ENCODE results near the gene ZFHX3.
"Not testable (repeated sequence)": the region's sequence is repeated elsewhere in the genome, so short reads cannot be mapped to it uniquely, and the experiment has no call there.

The ZFHX3 gene

DNA sequence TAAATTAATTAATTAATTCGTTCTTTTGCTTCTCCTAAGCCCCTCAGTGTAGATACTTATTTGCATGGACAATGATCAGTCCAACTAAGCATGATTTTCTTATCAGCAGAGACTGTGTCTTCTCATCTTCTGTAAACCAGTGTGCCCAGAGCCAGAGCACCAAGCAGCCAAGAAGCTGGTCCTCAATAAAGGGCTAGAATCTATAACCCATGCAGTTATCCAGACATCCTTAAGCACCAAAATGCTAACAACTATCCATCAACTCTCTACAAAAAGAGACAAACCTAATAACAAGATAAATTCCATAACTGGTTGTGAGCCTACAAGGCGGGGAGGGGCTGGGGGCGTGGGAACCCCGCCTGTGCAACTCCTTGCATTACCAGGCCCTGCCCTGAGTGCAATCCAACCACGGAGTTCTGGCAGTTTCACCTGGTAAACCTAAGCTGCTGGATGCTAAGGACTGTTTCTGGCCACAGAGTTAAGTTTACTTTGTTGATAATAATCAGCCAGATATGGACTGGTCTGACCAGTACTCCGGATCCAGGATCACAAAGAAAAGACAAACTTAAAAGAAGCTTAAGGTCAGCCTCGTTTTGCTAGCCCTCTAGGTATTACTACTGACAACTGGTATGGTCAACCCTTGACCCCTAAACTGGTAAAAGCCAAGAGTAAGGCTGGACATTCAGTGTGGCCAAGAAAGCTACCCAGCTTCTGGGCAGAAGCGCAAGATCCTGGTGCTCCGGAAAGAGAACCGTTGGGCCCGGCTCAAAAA, 51.5 kb downstream of the ZFHX3 start:
- DNase-seq (ENCODE audit: low read depth in 3 of 3): no peak

- not testable (repeated sequence) for DNase-seq (ENCODE audit: low read depth in 3 of 3)
Observed at GRCh38 chr16:72995882-72996270, 52.1 kb downstream of the ZFHX3 start.

DNA sequence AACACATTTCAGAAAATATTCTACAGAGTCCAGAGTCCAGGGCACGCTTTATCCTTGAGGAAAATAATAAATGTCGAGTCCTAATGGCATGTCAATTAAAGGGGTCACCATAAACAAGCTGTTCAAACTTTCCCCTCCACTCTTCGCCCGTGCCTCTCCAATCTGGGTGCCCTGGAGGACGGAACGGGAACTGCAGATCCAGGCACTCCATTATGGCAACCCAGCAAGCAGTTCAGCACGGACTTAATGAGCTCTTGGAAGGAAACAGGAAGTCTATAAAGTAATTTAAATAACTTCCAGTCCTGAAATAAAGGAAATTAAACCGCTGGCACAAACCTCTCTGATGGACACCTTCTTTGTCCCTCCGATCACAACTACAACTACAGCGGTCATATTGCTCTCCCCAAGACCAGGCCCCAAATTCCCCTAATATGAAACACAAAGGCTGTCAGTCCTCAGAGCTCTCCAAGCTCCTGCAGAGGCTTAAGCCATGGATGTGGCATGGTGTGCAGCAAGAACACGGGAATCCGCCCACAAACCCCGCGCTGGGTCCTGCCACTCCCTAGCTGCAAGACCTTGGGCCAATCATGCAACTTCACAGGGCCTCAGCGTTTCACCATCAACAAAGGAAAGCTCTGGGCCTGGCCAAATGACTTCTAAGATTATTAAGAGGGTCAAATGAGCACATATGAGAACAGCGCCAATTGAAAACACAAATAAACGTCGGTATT, 52.6 kb downstream of the ZFHX3 start:
- DNase-seq (ENCODE audit: low read depth in 3 of 3): no peak

- no peak for DNase-seq (ENCODE audit: low read depth in 3 of 3)
Observed at GRCh38 chr16:72992142-72992601, 55.8 kb downstream of the ZFHX3 start.

DNA sequence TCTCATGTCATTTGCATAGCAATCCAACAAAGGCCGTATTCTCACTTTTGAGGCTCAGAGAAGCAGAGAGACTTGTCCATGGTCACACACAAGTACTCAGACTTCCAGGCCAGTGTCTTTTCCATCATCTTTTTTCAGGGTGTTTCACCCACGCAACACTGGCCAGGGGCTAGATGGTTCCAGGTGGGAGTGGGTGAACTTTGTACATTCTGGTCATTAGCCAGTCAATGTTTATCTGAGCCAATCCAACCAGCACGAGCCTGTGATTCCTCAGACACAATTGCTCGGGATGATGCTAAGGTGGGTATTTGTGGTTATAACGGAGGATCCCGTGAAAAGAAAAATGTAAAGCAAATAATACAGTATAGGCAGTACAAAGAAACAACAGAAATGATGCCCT, 56.3 kb downstream of the ZFHX3 start:
- DNase-seq (ENCODE audit: low read depth in 3 of 3): no peak

GRCh38 chr16:72991211-72991610, 56.7 kb downstream of the ZFHX3 start:
- no peak for DNase-seq (ENCODE audit: low read depth in 3 of 3)

DNA sequence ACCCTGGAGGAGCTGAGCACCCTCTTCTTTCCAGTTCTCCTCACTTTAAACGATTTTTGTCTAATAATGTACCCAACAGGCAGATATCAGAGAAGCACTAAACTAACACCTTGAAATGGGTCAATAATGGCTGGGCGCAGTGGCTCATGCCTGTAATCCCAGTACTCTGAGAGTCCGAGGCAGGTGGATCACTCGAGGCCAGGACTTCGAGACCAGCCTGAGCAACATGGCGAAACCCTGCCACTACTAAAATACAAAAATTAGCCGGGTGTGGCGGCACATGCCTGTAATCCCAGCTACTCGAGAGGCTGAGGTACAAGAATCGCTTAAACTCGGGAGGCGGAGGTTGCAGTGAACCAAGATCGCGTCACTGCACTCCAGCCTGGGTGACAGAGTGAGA, 57.4 kb downstream of the ZFHX3 start:
- no peak for DNase-seq (ENCODE audit: low read depth in 3 of 3)

DNA sequence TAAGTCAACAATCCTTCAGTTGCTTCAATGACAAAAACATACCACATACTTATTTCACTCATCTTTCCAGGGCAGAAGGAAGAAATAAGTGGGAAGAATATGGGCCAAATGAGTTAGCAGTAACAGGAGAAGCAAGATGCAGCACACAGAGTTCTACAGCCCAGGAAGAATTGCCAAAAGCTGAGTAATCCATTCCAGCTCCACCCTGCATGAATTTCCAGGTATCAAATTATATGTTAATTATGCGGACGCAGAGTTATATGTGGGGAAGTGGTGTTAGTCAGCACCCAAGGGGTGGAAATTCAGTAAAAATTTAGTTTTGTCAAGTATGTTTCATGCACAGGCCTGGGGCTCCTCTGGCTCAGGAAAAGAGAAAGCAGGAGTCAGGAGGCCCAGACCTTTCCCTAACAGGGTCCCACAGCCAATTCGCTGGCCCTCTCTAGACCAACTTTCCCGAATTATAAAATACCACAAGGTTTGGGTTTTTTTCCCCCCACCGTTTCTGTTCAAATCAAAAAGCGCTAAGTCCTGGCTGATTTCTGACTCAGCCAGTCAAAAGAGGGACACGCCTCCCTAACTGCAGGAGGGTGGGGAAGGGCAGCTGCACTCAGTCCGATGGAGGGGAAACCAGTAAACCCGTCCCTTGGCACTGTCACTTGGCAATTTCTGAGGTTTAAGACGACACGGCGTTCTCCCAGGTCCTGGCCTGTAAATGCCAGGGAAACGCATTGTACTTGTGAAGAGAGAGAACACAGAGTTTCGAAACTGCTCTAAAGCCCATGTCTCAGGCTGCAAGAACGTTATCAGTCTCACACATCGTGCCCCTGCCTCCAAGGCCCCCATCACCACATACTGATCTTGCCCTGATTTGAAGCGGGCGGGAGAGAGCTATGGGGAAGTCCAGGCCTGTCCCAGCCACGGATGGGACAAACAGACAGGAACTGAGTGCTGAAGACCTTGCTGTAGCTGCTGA, 58.1 kb downstream of the ZFHX3 start:
- no peak for DNase-seq (ENCODE audit: low read depth in 3 of 3)

DNA sequence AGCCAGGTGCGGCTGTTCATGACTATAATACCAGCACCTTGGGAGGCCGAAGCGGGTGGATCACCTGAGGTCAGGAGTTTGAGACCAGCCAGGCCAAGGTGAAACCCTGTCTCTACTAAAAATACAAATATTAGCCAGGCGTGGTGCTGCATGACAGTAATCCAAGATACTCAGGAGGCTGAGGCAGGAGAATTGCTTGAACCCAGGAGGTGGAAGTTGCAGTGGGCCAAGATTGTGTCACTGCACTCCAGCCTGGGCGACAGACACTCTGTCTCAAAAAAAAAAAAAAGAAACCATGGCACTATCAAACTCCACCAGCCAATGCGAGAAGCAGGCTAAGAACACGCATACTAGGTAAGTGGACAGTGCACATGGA, 58.7 kb downstream of the ZFHX3 start:
- DNase-seq (ENCODE audit: low read depth in 3 of 3): not testable (repeated sequence)

- no peak for DNase-seq (ENCODE audit: low read depth in 3 of 3)
Observed at GRCh38 chr16:72988569-72988968, 59.4 kb downstream of the ZFHX3 start.

DNA sequence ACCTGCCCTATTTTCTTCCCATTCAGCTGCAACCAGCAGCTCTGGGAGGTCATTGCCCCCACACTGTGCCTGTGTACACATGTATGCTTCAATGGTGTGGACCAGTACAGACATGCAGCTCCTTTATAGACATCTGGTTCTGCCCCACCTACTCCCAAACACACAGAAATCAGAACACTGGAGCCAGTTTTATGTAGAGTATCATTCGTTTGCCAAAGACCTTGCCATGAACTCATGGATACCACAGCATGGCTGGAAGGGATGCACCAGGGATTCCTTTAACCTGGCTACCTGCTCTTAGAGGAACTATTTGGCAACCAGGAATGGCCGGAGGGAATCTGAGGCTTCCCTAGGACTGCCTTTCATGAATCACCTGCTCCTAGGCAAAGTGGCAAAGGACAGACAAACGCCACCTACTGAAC, 60.4 kb downstream of the ZFHX3 start:
- DNase-seq (ENCODE audit: low read depth in 3 of 3): no peak

DNA sequence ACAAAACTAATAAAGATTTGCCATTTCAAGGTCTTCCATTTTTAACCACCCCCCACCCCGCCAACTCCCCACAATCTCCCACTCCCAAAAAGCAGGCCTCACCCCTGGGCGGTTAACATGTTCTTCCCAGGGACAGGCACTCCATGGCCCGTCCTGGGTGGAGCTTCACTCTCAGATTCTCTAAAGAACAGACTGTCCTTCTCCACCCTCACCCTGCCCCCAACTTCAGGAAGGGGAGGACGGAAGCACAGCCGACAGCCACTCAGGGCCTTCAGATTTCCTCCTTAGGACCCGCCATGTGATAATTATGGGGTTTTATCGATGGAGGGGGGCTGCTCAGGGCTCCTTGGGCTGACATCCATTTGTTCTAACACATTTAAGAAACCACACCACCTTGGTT, 61.9 kb downstream of the ZFHX3 start:
- no peak for DNase-seq (ENCODE audit: low read depth in 3 of 3)

DNA sequence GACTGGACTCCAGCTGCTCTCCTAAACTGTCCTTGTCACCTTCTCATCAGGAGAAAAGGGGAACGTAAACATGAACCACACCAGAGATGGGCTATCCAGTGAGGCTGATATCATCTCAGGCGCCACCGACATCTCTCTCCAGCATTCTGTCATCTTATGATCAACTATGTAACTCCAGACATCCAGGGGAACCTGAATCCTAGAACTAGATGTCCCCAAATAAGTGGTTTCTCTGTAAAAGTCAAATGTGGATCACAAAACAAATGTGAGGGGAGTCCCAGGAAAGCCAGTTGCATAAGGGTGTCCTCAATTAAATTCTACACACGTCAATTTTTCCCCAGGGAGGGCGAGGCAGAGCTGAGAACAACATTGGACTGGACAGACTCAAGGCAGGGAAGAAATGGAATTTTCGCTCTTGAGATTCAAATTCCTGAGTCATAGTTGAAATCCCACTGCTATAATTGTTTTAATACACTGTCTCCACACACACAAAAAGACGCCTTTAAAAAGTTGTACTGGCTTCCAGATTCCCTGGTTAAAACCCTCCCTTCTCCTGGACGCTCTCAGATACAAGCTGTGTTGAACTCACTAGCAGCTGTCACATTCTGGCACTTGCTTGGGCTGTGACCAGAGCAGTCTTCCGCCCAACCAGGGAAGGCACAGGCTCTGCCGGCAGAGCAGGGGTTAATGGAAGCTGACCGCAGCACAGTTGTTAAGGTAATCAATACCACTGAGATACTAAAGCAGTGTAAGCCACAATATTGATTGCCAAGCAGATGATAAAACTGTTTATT, 62.6 kb downstream of the ZFHX3 start:
- no peak for DNase-seq (ENCODE audit: low read depth in 3 of 3)

GRCh38 chr16:72983728-72984350, 64.1 kb downstream of the ZFHX3 start:
- no peak for DNase-seq (ENCODE audit: low read depth in 3 of 3)

GRCh38 chr16:72983241-72983640, 64.7 kb downstream of the ZFHX3 start:
- no peak for DNase-seq (ENCODE audit: low read depth in 3 of 3)

GRCh38 chr16:72979974-72980373, 68.0 kb downstream of the ZFHX3 start:
- no peak for DNase-seq (ENCODE audit: low read depth in 3 of 3)

DNA sequence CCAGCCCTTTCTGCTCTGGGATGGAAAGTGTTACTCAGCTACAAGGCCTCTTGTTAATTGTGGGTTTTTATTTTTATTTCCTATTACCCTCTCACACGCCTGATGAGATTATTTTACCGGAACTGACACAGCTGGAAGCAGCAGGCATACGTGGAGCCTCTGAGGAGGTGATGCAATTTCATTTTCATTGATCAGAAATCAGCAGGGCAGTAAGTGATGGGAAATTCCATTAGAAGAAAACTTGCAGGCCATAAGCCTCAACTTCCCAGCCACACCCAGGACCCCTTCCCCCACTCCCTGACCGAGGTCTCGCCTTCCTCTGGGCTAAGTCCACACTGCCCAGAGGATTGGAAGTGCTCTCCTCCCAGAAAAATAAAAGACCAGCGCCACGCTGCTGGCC, 69.7 kb downstream of the ZFHX3 start:
- no peak for DNase-seq (ENCODE audit: low read depth in 3 of 3)

GRCh38 chr16:72977127-72977526, 70.8 kb downstream of the ZFHX3 start:
- no peak for DNase-seq (ENCODE audit: low read depth in 3 of 3)

DNA sequence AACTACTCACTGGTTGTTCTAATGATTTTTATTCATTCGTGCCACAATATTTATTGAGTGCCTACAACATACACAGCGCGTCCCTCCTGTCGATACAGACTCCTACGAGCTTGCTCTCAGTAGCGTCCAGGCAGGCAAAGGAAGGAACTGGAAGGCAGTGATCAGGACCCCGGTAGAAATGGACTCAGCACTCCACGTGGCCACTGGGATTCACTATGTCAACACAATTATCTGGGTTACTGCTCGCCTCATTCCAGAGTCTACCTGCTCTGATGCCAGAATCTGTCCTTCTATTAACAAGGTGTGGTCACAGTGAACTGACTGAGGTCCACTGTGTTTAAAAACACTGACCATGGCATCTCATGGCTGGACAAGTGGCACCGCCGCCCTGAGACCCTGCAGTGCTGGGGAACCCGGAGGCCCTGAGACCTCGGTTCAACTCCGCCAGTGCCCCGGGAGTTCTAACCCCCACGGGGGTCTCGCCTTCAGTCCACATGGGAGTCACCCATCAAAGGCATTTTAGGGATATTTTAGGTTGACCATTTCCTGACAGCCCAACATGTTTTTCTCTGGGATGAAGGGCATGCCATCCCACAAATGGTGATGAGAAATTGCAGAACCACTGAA, 71.4 kb downstream of the ZFHX3 start:
- DNase-seq (ENCODE audit: low read depth in 3 of 3): no peak

GRCh38 chr16:72975809-72976437, 72.0 kb downstream of the ZFHX3 start:
- DNase-seq (ENCODE audit: low read depth in 3 of 3): no peak
